SK-MEL-5 (cell line): ENCODE data around the gene RASGRF1. TPM values are rescaled to one million over a fixed set of nuclear protein-coding genes. Genes with fewer than 3 reads are reported as not detected.
A peak's percentile ranks its signal among the peaks of the same experiment; 100 is the strongest.
"Not testable (repeated sequence)": the region's sequence is repeated elsewhere in the genome, so short reads cannot be mapped to it uniquely, and the experiment has no call there.

ENCODE experiments used
- DNase-seq: peaks from one replicate; pipeline ENCODE4 v3.0.0-alpha.2; 2016; ENCODE audit warnings: low read depth, low spot score
- in situ Hi-C: cut with HindIII; loops from 2 replicates; pipeline ENCODE4 v1.10.0; 2016; ENCODE audit warnings: low sequenced_read_pairs, high pct_unique_total_duplicates, low pct_unique_long_range_greater_than_20kb
- total RNA-seq: library from RNA; depleted of rRNA; stranded (reverse); fragments of >200 nt; shearing (Covaris generic); gene quantifications from 2 replicates; pipeline ENCODE4 v1.2.3, GENCODE V29; 2014

Gene RASGRF1
- total RNA-seq, 1 experiment from 2014 or later, result 0.37 TPM

DNA sequence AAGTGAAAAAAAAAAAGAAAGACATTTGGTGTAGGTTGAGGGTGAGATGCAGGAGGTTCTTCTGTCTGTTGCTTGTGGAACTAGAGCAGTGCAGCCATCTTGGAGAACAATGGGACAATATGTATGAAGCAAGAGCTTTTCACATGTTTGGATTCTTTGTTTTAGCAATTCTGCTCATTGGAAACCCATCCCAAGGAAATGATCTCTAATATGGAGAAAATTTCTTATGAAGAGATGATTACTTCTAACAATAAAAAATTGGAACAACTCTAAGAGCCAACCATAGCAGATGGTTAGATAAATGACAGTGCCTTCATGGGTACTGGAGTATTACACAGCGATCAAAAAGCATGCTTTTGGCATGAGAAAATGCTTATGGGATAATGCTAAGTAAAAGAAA, 56.3 kb downstream of the RASGRF1 start:
- in situ Hi-C loops, result loop anchor here (25.0 kb wide), 1 partner anchor 153 kb away; no protein-coding TSS in a partner anchor
- no peak for DNase-seq

DNA sequence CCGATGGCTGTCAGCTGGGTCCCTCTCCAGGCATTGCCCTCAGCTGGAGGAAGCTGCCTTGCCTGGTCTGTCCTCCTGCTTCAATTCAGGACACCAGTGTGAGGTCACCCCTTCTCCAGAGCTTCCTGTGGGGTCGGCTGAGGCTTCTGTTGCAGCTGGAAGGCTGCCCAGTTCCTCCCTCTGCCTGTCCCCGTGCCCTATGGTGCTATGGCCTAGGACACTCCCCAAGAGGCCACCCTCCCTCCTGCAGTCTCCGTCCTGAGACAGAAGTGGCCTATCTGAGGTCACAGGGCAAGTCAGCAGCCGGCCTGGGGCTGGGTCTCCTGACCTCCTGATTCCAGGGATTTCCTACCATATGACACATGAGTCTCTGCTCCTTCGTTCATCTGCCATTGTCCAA, 57.9 kb downstream of the RASGRF1 start:
- DNase-seq, result no peak
- in situ Hi-C loops, result loop anchor here (25.0 kb wide), 1 partner anchor 155 kb away; no protein-coding TSS in a partner anchor

DNA sequence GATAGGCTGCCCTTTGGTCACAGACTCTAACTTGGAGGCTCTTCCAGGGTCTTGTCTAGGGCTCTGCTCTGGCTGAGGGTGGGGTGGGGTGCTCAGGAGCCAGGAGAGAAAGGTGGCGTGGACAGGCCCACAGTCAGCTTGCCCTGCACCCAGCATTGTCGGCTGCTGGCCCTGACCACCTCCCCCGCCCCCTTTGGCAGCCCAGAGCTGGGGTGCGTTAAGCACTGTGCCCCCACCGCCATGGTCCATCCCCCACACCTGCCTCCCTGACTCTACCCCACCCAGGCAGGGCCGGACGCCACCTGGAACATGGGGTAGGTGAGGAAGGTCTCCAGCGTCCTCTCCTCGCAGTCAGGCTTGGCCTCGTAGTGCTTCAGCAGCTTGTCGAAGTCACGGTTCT, 58.8 kb downstream of the RASGRF1 start:
- DNase-seq, result no peak
- in situ Hi-C loops, result loop anchor here (25.0 kb wide), 1 partner anchor 155 kb away; no protein-coding TSS in a partner anchor

DNA sequence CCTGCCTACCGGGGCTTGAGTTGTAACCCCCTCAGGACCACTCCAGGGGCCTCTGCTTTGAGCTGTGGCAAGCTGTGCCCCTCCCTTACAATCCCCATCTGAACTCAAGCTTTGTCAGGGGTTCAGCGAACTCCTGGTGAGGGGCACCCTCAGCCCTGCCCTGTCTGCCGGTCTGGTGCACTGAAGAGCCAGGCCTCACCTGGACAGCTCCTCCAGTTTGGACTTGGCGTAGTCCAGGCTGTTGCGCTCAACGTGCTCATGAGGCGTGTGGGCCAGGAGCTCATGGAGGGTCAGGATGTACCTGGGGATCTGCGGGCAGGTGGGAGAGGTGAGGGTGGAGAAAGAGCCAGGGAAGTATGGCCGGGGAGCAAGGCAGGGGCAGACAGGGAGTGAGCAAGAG, 59.4 kb downstream of the RASGRF1 start:
- in situ Hi-C loops, result loop anchor here (25.0 kb wide), 1 partner anchor 156 kb away; no protein-coding TSS in a partner anchor
- DNase-seq, result no peak

DNA sequence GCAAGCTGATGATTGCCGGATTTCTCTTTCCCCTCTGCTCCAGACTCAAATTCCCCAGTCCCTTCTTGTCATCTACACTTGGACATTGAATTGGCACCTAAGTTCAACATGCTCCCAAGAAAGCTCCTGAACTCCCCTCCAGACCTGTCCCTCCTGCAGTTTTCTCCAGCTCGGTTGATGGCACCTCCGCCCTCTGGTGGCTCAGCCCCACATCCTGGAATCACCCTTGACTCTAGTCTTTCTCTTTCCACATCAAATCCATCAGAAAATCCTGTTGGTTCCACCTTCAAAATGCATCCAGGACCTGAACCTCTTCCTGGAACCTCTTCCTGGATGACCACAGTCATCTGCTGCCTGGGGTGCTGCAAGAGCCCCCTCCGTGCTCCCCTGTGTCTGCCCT, 60.1 kb downstream of the RASGRF1 start:
- in situ Hi-C loops, result loop anchor here (25.0 kb wide), 1 partner anchor 157 kb away; no protein-coding TSS in a partner anchor
- no peak for DNase-seq

DNA sequence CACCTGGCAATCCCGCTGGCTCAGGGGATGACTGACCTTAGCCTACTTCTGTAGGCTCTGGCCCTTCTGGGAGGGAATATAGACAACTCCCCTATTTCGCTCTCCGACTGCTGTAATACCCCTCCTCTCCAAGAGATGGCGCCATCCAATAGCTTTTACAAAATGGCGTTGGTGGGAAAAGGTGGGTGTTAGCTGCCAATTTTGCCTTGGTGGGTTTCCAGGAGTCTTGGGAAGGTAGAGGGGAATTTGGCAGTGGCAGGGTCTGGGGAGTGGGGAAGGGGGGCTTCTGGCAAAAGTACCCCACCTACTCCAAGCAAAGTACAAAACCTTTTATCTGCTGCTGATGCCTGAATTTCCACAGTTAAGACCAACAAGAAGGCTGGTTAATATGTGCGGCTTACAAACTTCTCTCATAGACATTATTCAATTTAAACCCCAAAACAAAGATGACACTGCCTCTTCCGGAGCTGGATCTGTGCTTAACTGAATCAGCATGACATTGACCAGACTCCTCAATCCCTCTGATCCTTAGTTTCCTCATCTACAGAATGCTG, 62.1 kb downstream of the RASGRF1 start:
- DNase-seq, result peak; percentile 76
- in situ Hi-C loops, result loop anchor here (25.0 kb wide), 1 partner anchor 159 kb away; no protein-coding TSS in a partner anchor

DNA sequence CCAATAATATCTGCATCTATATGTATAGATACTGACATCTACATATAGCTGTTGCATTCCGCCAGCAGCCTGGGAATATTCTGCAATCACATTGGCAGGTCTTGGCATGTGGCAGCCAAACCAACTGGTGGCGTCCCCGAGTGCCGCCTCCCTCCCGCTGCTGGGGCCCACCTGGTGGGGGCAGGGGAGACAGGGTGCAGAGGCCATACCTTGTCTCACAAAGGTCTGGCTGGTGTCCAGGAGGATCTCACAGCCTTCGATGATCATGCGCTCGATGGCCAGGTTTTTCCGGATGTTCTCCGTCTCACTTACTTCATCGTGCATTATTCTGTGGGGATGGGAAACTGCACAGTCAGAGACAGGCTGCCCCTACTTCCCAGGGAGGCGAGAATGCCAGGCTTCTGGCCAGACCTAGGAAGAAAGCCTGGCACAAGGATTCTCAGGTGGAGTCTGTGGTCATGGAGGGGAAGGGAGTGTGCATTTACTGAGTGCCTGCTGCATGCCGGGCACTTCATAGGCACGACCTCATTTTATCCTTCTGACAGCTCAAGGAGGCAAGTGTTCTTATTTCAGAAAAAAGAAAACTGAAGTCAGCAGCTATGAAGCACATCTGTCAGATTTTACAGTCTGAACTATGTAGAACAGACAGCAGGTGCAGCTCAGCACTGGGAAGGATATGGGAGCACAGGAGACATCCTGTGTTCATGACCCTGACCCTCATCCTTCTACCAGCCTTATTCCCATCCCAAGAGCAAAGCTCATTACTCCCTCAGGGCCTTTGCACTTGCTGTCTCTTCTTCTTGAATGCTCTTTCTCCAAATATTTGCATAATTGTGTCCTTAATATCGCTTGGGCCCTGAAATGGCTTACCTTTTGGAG, 62.8 kb downstream of the RASGRF1 start:
- in situ Hi-C loops, result loop anchor here (25.0 kb wide), 1 partner anchor 160 kb away; no protein-coding TSS in a partner anchor
- DNase-seq, result no peak

DNA sequence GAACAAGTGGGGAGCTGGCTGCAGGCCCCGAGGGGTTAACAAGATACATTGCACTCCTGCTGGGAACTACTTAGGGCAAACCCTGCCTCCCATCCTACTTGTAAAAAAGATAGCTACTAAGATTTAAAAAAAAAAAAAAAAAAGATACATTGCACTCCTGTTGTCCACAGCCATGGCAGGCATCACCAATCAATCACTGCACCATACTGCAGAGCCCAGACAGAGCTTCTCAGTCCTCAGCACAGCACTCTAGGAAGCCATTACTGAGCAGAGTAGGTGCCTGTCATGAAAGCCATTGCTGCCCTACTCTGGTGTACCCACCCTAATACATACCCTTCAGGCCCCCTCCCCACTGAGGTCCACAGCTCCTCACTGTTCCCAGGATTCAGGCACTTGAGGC, 64.8 kb downstream of the RASGRF1 start:
- in situ Hi-C loops, result loop anchor here (25.0 kb wide), 1 partner anchor 161 kb away; no protein-coding TSS in a partner anchor
- no peak for DNase-seq

DNA sequence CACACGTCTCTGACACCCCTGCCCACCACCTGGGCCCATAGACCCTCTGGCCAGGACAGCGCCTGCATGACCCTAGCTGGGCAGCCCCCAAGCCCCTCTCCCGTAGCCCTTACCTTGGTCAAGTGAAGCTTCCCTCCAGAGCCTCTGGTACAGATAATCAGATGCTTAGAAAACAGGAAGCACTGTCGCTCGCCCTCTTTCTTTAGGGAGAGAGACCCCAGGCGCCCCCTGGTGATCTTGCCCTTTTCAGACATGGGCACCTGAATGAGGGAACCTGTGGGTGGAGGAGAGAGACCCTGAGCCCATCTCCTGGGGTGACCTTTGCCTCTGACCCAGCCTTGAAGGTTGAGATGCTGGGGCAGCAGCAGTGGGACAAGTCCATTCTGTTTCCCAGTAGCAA, 65.4 kb downstream of the RASGRF1 start:
- in situ Hi-C loops, result loop anchor here (25.0 kb wide), 1 partner anchor 162 kb away; no protein-coding TSS in a partner anchor
- DNase-seq, result peak; percentile 20

DNA sequence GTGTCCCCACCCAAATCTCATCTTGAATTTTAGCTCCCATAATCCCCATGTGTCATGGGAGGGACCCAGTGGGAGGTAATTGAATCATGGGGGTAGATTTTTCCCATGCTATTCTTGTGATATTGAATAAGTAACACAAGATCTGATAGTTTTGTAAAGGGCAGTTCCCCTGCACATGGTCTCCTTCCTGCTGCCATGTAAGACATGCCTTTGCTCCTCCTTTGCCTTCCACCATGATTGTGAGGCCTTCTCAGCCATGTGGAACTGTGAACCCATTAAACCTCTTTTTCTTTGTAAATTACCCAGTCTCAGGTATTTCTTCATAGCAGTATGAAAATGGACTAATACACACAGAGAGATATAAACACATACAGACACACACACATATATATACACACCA, 66.1 kb downstream of the RASGRF1 start:
- in situ Hi-C loops, DNase-seq: not testable (repeated sequence)

DNA sequence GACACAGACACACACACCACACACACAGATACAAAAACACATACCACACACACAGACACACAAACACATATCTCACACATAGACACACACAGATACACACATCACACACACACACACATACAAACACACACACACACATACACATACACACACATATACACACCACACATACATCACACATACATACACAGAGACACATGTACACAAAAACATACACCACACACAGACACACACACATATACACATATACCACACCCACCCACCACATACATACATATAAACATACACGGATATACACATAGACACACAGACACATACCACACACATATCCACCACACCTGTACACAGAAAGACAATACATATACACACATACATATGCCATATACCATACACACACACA, 66.7 kb downstream of the RASGRF1 start:
- in situ Hi-C loops, result no loop called here
- no peak for DNase-seq

DNA sequence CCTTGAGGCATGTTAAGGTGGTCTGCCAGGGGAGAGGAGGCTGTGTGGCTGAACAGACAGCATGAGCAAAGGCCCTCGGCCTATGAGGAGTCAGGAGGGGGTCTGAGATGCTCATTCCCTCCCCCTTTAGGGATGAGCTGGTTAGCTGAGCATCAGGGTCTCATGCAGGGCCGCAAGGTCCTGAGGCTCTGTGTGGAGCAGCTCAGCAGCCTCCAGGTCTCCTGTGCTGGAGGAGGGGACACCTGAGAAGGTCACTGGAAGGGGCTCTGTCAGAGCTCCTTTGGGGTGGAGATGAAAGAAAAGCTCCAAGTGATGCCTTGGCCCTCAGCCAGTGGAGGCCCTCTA, 67.1 kb downstream of the RASGRF1 start:
- in situ Hi-C loops, result no loop called here
- DNase-seq, result no peak

DNA sequence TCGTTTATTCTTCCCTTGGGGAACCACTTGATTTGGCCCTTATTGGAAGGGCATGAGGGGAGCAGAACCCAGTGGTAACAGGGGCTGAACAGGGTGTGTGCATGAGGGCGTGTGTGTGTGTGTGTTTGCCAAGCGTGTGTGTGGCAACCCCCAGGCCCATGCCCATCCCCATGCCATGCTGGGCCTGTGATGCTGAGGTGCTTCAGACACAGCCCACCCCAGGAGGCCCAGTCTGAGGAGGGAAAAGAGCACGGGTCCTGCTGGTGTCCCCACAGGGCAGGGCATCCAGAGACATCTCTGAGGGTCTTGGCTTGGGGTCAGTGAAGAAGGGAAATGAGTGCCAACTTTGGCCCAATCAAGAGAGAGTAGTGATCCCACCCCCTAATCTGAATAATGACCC, 71.6 kb downstream of the RASGRF1 start:
- DNase-seq, result no peak

DNA sequence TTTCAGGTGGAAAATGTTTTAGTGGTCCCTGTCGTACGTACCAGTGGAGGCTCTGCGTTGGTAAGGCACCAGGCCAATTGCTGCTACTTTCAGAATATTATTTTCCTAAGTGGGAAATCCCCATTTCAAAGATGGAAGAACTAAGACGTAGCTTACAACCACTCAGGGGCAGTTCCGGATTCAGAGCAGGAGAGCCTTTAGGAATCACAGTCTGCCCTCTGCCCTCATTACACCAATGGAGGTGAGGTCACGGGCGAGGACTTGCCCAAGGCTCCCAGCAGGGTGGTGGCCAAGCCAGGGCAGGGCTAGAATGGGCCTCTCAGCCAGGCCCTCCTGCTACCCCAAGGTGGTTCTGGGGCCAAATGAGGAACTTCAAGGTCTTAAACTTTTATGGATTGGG, 72.6 kb downstream of the RASGRF1 start:
- in situ Hi-C loops, result no loop called here
- no peak for DNase-seq

More for the DNA sequence above, 71.6 kb downstream of the RASGRF1 start:
- in situ Hi-C loops, result no loop called here

DNA sequence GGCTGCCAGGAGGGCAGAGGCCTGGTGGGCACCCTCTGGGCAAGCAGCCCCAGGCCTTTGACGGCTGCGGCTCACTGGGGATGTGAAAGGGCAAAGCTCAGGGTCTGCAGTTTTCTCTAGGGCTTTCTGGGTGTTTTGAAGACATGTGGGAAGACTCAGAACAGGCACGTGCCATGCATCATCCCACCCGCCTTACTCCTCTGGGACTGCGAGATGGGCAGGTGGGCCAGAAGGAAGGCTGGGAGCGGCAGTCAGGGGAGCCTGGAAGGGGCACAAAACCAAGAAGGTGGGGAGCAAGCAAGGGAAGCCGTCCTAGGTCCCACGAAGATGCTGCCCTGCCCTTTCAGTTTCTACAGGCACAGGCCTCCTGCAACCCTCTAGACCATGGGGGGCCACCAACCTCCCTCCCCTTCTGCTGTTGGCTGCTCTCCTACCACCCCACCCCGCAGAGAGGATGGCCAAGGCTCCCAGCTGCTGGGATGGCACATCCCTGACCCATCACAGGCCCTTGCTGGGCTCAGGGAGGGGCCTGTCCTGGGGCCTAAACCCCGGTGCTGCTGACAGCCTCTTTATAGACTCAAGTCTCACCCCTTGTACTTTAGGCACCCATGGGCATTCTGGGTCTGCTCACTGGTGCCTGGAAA, 73.9 kb downstream of the RASGRF1 start:
- in situ Hi-C loops, result no loop called here
- DNase-seq, result no peak

DNA sequence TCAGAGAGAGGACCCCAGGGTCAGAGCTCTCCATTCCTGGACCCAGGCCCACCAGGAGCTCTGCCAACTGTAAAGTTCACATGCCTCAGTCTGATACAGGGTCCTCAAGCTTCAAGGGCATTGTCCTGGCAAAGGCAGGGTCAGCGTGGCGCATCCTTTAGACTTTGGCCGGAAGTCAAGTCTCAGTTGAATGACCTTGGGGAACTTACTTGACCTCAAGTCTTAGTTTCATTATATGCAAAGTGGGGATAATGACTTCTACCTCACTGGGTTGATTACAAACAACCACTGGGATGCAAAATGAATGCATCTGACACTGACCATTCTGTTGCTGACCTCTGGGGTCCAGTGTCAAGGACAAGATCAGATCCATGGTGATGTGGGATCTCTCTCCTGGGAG, 75.2 kb downstream of the RASGRF1 start:
- DNase-seq, result no peak
- in situ Hi-C loops, result no loop called here

DNA sequence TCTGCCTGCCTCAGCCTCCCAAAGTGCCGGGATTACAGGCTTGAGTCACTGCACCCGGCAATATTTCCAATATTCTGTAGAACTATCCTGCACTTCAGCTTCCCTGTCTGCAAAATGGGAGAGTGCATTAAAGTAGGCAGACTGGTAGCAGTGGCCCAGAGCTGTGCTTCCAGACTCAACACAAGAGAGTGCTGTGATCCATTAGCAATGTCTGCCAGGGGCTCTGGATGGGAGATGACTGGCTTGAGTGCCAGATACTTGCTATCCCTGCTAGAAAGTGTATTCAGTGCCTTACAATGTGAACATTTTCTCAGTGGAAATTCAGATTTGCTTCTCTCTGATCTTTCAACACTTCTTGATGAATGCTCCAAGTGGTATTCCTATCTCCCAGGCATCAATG, 80.3 kb downstream of the RASGRF1 start:
- in situ Hi-C loops, result no loop called here
- DNase-seq, result no peak

DNA sequence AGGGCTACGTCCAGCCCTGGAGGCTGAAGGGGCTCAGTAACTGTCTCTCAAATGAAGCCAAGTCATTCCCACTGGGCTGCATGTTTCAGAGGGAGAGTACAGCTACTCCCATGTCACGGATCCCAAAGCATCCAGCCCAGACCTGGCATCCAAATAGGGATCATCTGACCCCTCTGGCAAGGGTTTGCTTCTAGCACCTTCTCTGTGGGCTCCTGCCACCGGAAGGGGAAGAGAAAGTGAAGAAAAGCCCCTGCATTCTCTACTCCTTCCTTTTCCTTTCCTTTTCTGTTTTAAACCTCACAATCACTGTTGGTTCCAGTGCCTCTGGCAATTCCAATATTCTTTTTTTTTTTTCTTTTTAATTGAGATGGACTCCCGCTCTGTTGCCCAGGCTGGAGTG, 81.2 kb downstream of the RASGRF1 start:
- DNase-seq, result no peak
- in situ Hi-C loops, result no loop called here
